Forelimb muscle (tissue), 1 donor: ENCODE results near the gene RBM5. TPM values are rescaled to one million over a fixed set of nuclear protein-coding genes. Genes with fewer than 3 reads are reported as not detected.

Source experiments
- DNase-seq: peaks from one replicate; pipeline ENCODE4 v3.0.0-alpha.2; 2013; ENCODE audit warnings: low read depth
- polyA plus RNA-seq: library from polyadenylated mRNA; unstranded; fragments of 120-200 nt; gene quantifications from one replicate; pipeline ENCODE4 v1.2.1, GENCODE V29; 2013; ENCODE audit not compliant: insufficient read length

Gene RBM5
- polyA plus RNA-seq, 1 donor = 171 TPM

- DNase-seq = no peak
Measured at GRCh38 chr3:50158530-50159146, 69.9 kb downstream of the RBM5 start.

GRCh38 chr3:50160561-50160983 lies 71.9 kb downstream of the RBM5 start:
- DNase-seq = no peak

GRCh38 chr3:50161320-50161719 lies 72.6 kb downstream of the RBM5 start:
- DNase-seq = no peak

GRCh38 chr3:50162034-50162883 lies 73.5 kb downstream of the RBM5 start:
- DNase-seq = no peak

- no peak for DNase-seq
Measured at GRCh38 chr3:50163572-50164455, 75.1 kb downstream of the RBM5 start.

GRCh38 chr3:50164481-50164880 lies 75.8 kb downstream of the RBM5 start:
- no peak for DNase-seq

- no peak for DNase-seq
Measured at GRCh38 chr3:50164984-50165909, 76.5 kb downstream of the RBM5 start.

- no peak for DNase-seq
Measured at GRCh38 chr3:50165910-50166538, 77.3 kb downstream of the RBM5 start.

GRCh38 chr3:50166620-50167019 lies 77.9 kb downstream of the RBM5 start:
- DNase-seq = no peak

- DNase-seq = no peak
Measured at GRCh38 chr3:50167069-50167840, 78.5 kb downstream of the RBM5 start.

GRCh38 chr3:50167841-50168209 lies 79.1 kb downstream of the RBM5 start:
- no peak for DNase-seq

- DNase-seq = no peak
Measured at GRCh38 chr3:50168388-50168787, 79.7 kb downstream of the RBM5 start.

Other genes starting within 250 kb of the RBM5 start
- gene TRAIP, start 232.4 kb upstream of the RBM5 start, polyA plus RNA-seq = 4.3 TPM
- 0.13 TPM for gene CAMKV, start 219.0 kb upstream of the RBM5 start, polyA plus RNA-seq
- 2.4 TPM for gene MST1R, start 185.0 kb upstream of the RBM5 start, polyA plus RNA-seq
- 5.8 TPM for gene MON1A, start 159.1 kb upstream of the RBM5 start, polyA plus RNA-seq
- 79.4 TPM for gene RBM6, start 148.8 kb upstream of the RBM5 start, polyA plus RNA-seq
- 9.0 TPM for gene SEMA3F, start 66.4 kb downstream of the RBM5 start, polyA plus RNA-seq
- gene GNAT1, start 102.7 kb downstream of the RBM5 start, polyA plus RNA-seq = not detected
- gene SLC38A3, start 116.4 kb downstream of the RBM5 start, polyA plus RNA-seq = 3.9 TPM
- 158 TPM for gene GNAI2, start 147.3 kb downstream of the RBM5 start, polyA plus RNA-seq
- 36.7 TPM for gene SEMA3B, start 180.2 kb downstream of the RBM5 start, polyA plus RNA-seq
- gene LSMEM2, start 190.2 kb downstream of the RBM5 start, polyA plus RNA-seq = 41.6 TPM
- gene IFRD2, start 203.5 kb downstream of the RBM5 start, polyA plus RNA-seq = 46.2 TPM
- gene HYAL3, start 210.5 kb downstream of the RBM5 start, polyA plus RNA-seq = 2.3 TPM
- gene NAA80, start 210.5 kb downstream of the RBM5 start, polyA plus RNA-seq = 6.3 TPM
- 1.7 TPM for gene HYAL1, start 214.7 kb downstream of the RBM5 start, polyA plus RNA-seq
- 39.7 TPM for gene HYAL2, start 233.8 kb downstream of the RBM5 start, polyA plus RNA-seq
- 16.4 TPM for gene TUSC2, start 239.3 kb downstream of the RBM5 start, polyA plus RNA-seq